Measurements from ENCODE around the gene MBD6.
"Not testable (repeated sequence)": the region's sequence is repeated elsewhere in the genome, so short reads cannot be mapped to it uniquely, and the experiment has no call there.

The MBD6 gene

GRCh38 chr12:57515408-57515933, 7.2 kb upstream of the MBD6 start:
- DNase-seq: no peak

GRCh38 chr12:57515934-57516541, 6.6 kb upstream of the MBD6 start:
- no peak for DNase-seq

GRCh38 chr12:57516617-57517153, 5.9 kb upstream of the MBD6 start:
- no peak for DNase-seq

GRCh38 chr12:57517187-57517586, 5.4 kb upstream of the MBD6 start:
- DNase-seq: no peak

GRCh38 chr12:57517718-57518117, 4.9 kb upstream of the MBD6 start:
- not testable (repeated sequence) for DNase-seq

- no peak for DNase-seq
Measured at GRCh38 chr12:57518176-57518919, 4.3 kb upstream of the MBD6 start.

- no peak for DNase-seq
Measured at GRCh38 chr12:57518920-57519795, 3.5 kb upstream of the MBD6 start.

- DNase-seq: no peak
Measured at GRCh38 chr12:57519796-57520052, 2.9 kb upstream of the MBD6 start.

GRCh38 chr12:57520053-57520818, 2.4 kb upstream of the MBD6 start, which contains the start of gene DDIT3:
TSS of gene DDIT3 (minus strand) at chr12:57520514. CDS start at chr12:57517406, 3,108 bp downstream.
- DNase-seq: peak; percentile 98

- DNase-seq: no peak
Measured at GRCh38 chr12:57521525-57522010, 1.1 kb upstream of the MBD6 start.

GRCh38 chr12:57522887-57523705, 472 bp downstream of the MBD6 start:
- DNase-seq: no peak

- DNase-seq: no peak
Measured at GRCh38 chr12:57523706-57524614, 1.3 kb downstream of the MBD6 start.

GRCh38 chr12:57524814-57525614, 2.4 kb downstream of the MBD6 start:
- DNase-seq: no peak

GRCh38 chr12:57525615-57526383, 3.2 kb downstream of the MBD6 start:
- DNase-seq: no peak

- no peak for DNase-seq
Measured at GRCh38 chr12:57526477-57527126, 4.0 kb downstream of the MBD6 start.

- DNase-seq: no peak
Measured at GRCh38 chr12:57527184-57527583, 4.6 kb downstream of the MBD6 start.

GRCh38 chr12:57528176-57528575, 5.6 kb downstream of the MBD6 start:
- DNase-seq: no peak

Data from NCI-H1048 (cell line).